ENCODE measurements around the gene GABRR2. TPM values are rescaled to one million over a fixed set of nuclear protein-coding genes. Genes with fewer than 3 reads are reported as not detected.

The GABRR2 gene
- total and polyA plus RNA-seq, 4 donors, result 0.10 to 1.7 (median 0.35) TPM

DNA sequence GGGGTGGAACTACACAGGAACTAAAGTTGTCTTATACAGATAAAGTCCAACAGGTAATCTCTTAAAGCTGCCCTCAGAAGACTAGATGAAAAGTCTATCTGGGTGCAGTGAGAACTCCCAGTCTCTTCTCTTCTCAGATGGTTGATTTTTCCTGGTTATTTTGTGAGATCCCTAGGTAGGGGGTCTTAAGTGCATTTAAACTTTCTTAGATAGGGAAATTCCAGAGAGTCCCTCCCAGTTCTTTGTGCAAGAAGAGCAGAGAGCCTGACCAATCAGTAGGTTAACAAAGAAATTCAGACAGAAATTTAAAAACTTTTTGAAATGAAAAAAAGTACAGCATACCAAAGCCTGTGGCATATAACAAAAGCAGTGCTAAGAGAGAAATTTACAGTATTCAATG lies 2.0 kb upstream of the GABRR2 start (continued):
- TF ChIP-seq, protein P1, sequence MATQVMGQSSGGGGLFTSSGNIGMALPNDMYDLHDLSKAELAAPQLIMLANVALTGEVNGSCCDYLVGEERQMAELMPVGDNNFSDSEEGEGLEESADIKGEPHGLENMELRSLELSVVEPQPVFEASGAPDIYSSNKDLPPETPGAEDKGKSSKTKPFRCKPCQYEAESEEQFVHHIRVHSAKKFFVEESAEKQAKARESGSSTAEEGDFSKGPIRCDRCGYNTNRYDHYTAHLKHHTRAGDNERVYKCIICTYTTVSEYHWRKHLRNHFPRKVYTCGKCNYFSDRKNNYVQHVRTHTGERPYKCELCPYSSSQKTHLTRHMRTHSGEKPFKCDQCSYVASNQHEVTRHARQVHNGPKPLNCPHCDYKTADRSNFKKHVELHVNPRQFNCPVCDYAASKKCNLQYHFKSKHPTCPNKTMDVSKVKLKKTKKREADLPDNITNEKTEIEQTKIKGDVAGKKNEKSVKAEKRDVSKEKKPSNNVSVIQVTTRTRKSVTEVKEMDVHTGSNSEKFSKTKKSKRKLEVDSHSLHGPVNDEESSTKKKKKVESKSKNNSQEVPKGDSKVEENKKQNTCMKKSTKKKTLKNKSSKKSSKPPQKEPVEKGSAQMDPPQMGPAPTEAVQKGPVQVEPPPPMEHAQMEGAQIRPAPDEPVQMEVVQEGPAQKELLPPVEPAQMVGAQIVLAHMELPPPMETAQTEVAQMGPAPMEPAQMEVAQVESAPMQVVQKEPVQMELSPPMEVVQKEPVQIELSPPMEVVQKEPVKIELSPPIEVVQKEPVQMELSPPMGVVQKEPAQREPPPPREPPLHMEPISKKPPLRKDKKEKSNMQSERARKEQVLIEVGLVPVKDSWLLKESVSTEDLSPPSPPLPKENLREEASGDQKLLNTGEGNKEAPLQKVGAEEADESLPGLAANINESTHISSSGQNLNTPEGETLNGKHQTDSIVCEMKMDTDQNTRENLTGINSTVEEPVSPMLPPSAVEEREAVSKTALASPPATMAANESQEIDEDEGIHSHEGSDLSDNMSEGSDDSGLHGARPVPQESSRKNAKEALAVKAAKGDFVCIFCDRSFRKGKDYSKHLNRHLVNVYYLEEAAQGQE (IDR thresholded peaks at IDR 0.05), result no peak

DNA sequence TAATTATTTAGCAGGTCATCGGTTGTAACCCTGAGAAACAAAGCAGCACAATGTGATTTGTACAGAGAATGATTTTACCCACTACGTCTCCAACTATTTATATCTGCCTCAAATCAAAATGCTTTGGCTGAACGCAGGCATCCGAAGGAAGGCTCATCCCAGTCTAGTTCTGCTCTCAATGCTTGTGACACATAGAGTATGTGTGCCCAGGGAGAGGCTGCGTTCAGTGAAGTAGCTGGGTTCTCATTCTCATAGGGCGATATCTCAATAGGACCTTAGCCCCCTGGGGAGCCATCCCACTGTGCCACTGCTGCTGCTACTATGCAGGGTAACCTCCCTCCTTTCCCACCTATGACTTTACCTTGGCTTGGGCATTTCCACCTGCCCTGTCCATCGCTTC lies 407 bp downstream of the GABRR2 start:
- no peaks in the 10 kb centered on the region for H3K4me1 ChIP-seq (ENCODE audit: control insufficient read depth in 4 of 4, insufficient read depth in 4 of 4, low read length in 3 of 4)
- no peak for DNase-seq (ENCODE audit: low spot score)
- H3K36me3 ChIP-seq (ENCODE audit: control insufficient read depth in 4 of 4, insufficient read depth in 3 of 4, low read depth in 1 of 4, low read length in 3 of 4), result no peaks in the 10 kb centered on the region
- H3K27me3 ChIP-seq (ENCODE audit: control insufficient read depth in 4 of 4, insufficient read depth in 4 of 4, low read length in 3 of 4), result no peaks in the 10 kb centered on the region
- H3K27ac ChIP-seq (ENCODE audit: low read depth in 1 of 2, low read length in 2 of 2), result no peak overlapping the region
- H3K4me3 ChIP-seq (ENCODE audit: low read depth in 1 of 3, low read length in 3 of 3), result no peak overlapping the region
- no peaks in the 10 kb centered on the region for H3K9me3 ChIP-seq (ENCODE audit: control insufficient read depth in 4 of 4, low read length in 3 of 4)
- H3K9ac ChIP-seq (ENCODE audit: low read depth in 1 of 2, low read length in 2 of 2), result no peak overlapping the region
- TF ChIP-seq NR2F2 (IDR thresholded peaks at IDR 0.05), result no peak
- no peak for TF ChIP-seq YY1 (IDR thresholded peaks at IDR 0.05)
- TF ChIP-seq, protein P2, sequence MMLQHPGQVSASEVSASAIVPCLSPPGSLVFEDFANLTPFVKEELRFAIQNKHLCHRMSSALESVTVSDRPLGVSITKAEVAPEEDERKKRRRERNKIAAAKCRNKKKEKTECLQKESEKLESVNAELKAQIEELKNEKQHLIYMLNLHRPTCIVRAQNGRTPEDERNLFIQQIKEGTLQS (IDR thresholded peaks at IDR 0.05), result no peak
- TF ChIP-seq RAD21 (IDR thresholded peaks at IDR 0.05), result no peak
- TF ChIP-seq TAF1 (conservative IDR thresholded peaks at IDR 0.05), result no peak
- no peak for TF ChIP-seq SP1 (IDR thresholded peaks at IDR 0.05)
- TF ChIP-seq EGR1 (IDR thresholded peaks at IDR 0.05; ENCODE audit: low read depth in 2 of 2), result no peak
- TF ChIP-seq GABPA (IDR thresholded peaks at IDR 0.05 in 1 of 2, conservative IDR thresholded peaks at IDR 0.05 in 1 of 2), result no peak
- WGBS, result 95% methylated on average over 7 of the region's 7 CpGs

DNA sequence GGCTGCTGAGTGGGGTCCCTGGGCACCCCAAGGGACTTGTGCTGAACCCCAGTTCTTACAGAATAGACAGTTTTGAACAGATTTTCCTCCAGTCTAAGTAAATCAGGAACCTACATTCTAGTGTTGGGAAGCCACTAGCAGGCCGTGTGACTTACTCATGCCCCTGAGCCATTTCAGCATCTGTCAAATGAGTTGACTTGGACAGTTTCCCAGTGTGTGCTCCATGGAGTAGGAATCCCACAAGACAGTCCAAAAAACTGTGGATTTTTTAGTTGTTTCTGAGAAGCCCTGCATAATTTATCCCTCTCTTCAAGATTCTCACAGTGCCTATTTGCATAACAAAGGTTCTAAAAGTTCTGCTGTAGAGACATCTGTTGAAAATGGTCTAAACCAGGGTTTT lies 2.1 kb downstream of the GABRR2 start:
- no peaks in the 10 kb centered on the region for H3K36me3 ChIP-seq (ENCODE audit: control insufficient read depth in 4 of 4, insufficient read depth in 3 of 4, low read depth in 1 of 4, low read length in 3 of 4)
- no peaks in the 10 kb centered on the region for H3K9me3 ChIP-seq (ENCODE audit: control insufficient read depth in 4 of 4, low read length in 3 of 4)
- H3K27ac ChIP-seq (ENCODE audit: low read depth in 1 of 2, low read length in 2 of 2), result no peak overlapping the region
- 66% methylated on average over 1 of the region's 1 CpG for WGBS
- TF ChIP-seq, protein P1 (IDR thresholded peaks at IDR 0.05), result no peak
- TF ChIP-seq HNF4A (conservative IDR thresholded peaks at IDR 0.05) (no peak), JUND (IDR thresholded peaks at IDR 0.05) (no peak), FOXA2 (IDR thresholded peaks at IDR 0.05) (no peak), FOXA1 (IDR thresholded peaks at IDR 0.05) (no peak), GABPA (IDR thresholded peaks at IDR 0.05 in 1 of 2, conservative IDR thresholded peaks at IDR 0.05 in 1 of 2) (no peak), TAF1 (conservative IDR thresholded peaks at IDR 0.05) (no peak), RAD21 (IDR thresholded peaks at IDR 0.05) (no peak), HNF4G (IDR thresholded peaks at IDR 0.05) (no peak)
- TF ChIP-seq, protein P3, sequence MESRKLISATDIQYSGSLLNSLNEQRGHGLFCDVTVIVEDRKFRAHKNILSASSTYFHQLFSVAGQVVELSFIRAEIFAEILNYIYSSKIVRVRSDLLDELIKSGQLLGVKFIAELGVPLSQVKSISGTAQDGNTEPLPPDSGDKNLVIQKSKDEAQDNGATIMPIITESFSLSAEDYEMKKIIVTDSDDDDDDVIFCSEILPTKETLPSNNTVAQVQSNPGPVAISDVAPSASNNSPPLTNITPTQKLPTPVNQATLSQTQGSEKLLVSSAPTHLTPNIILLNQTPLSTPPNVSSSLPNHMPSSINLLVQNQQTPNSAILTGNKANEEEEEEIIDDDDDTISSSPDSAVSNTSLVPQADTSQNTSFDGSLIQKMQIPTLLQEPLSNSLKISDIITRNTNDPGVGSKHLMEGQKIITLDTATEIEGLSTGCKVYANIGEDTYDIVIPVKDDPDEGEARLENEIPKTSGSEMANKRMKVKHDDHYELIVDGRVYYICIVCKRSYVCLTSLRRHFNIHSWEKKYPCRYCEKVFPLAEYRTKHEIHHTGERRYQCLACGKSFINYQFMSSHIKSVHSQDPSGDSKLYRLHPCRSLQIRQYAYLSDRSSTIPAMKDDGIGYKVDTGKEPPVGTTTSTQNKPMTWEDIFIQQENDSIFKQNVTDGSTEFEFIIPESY (IDR thresholded peaks at IDR 0.05), result no peak
- TF ChIP-seq, protein P4, sequence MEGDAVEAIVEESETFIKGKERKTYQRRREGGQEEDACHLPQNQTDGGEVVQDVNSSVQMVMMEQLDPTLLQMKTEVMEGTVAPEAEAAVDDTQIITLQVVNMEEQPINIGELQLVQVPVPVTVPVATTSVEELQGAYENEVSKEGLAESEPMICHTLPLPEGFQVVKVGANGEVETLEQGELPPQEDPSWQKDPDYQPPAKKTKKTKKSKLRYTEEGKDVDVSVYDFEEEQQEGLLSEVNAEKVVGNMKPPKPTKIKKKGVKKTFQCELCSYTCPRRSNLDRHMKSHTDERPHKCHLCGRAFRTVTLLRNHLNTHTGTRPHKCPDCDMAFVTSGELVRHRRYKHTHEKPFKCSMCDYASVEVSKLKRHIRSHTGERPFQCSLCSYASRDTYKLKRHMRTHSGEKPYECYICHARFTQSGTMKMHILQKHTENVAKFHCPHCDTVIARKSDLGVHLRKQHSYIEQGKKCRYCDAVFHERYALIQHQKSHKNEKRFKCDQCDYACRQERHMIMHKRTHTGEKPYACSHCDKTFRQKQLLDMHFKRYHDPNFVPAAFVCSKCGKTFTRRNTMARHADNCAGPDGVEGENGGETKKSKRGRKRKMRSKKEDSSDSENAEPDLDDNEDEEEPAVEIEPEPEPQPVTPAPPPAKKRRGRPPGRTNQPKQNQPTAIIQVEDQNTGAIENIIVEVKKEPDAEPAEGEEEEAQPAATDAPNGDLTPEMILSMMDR (IDR thresholded peaks at IDR 0.05; ENCODE audit: low read depth, low read length, missing input control), result no peak
- TF ChIP-seq, protein P5, sequence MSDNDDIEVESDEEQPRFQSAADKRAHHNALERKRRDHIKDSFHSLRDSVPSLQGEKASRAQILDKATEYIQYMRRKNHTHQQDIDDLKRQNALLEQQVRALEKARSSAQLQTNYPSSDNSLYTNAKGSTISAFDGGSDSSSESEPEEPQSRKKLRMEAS (IDR thresholded peaks at IDR 0.05), result no peak
- TF ChIP-seq, protein P2 (IDR thresholded peaks at IDR 0.05), result no peak
- H3K4me1 ChIP-seq (ENCODE audit: control insufficient read depth in 4 of 4, insufficient read depth in 4 of 4, low read length in 3 of 4), result no peaks in the 10 kb centered on the region
- H3K9ac ChIP-seq (ENCODE audit: low read depth in 1 of 2, low read length in 2 of 2), result no peak overlapping the region
- H3K4me3 ChIP-seq (ENCODE audit: low read depth in 1 of 3, low read length in 3 of 3), result no peak overlapping the region
- no peaks in the 10 kb centered on the region for H3K27me3 ChIP-seq (ENCODE audit: control insufficient read depth in 4 of 4, insufficient read depth in 4 of 4, low read length in 3 of 4)
- DNase-seq (ENCODE audit: low spot score), result no peak
